GM15510 (cell line): ENCODE measurements around the gene TALDO1.

ENCODE experiments used
- POLR2A ChIP-seq: IDR thresholded peaks from 3 replicates; pipeline ENCODE4 v1.6.1; 2011; ENCODE audit warnings: borderline replicate concordance; ENCODE audit not compliant: insufficient read length; ENCODE audit errors: extremely low read depth

Gene TALDO1

DNA sequence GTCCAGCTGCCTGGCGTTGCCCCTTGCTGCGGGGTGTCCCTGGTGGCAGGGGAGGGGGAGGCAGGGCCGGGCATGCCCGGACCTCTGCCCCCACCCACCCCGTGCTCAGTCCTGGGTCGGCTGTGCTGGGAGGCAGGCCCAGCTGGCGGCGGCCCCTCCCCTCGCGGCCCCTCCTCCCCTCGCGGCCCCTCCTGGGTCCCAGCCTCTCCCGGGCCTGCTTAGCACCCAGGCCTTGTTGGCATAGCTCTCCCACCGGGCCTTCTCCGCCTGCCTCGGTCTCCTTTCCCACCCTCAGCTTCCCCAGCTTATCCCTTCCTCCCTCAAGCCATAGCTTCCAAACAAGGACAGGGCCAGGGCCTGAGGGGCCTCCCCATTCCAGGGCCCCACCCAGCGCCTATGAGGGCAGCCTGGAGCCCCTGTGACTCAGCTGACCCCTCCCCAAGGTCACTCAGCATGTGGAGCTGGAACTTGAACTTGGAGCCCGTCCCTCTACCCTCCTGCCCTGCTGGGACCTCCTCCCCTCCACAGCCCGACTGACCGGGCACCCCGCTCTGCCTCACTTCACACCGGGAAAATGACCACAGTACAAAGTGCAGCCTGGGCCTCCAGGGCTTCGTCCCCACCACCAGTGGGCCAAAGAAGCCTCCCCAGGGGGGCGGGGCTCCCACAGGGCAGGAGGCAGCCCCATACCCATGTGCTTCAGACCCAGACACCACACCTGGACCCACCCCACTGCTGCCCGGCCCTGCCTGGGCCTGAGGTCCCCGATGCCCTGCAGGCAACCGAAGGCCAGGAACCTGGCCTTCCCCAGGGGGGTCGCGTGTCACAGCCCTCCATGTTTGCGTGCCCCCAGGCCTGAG, 40.1 kb upstream of the TALDO1 start:
- TF ChIP-seq POLR2A, result no peak

DNA sequence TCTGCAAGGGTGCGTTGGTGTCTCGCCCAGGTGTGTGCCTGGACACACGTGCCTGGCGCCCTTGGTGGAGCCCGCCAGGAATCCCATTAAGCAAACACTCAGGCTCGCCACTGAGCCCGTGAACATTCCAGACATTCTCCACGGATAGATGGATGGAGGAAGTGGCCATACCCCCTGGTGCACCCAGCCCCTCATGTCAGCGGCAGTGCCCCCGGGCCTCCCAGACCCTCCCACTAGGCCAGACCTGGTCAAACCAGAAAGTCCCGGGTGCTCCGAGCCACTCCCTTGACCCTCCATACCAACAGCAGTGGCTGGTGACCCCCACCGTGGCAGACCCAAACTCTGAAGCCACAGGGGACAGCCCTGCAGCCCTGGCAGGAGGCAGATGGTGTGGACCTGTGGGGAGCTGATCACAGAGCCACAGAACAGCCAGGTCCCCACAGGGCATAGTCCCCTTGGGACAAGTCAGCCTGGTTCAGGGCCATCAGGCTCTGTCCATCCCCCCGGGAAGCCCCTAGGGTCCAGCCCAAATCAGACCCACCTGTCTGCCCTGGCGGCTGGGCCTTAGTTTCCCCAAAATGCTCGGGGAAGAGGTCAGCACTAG, 39.3 kb upstream of the TALDO1 start:
- no peak for TF ChIP-seq POLR2A

DNA sequence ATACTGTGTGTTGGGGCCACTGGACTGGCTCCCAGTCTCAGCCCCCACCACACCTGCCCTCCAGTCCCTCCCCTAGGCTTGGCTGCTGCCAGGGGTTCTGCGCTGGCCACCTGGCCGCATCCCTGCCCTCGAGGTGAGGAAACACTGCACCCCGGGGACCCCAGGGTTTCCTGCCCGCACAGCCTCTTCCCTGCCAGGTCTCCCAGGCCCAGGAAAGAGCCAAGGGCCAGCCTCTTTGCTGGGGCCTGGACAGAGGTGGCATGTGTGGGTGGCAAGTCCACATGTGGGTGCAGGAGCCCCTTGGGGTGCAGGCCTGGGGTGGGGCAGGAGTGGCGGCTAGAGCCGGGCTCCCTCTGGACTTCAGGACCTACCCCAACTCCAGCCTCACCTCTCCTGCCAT, 38.8 kb upstream of the TALDO1 start:
- no peak for TF ChIP-seq POLR2A

DNA sequence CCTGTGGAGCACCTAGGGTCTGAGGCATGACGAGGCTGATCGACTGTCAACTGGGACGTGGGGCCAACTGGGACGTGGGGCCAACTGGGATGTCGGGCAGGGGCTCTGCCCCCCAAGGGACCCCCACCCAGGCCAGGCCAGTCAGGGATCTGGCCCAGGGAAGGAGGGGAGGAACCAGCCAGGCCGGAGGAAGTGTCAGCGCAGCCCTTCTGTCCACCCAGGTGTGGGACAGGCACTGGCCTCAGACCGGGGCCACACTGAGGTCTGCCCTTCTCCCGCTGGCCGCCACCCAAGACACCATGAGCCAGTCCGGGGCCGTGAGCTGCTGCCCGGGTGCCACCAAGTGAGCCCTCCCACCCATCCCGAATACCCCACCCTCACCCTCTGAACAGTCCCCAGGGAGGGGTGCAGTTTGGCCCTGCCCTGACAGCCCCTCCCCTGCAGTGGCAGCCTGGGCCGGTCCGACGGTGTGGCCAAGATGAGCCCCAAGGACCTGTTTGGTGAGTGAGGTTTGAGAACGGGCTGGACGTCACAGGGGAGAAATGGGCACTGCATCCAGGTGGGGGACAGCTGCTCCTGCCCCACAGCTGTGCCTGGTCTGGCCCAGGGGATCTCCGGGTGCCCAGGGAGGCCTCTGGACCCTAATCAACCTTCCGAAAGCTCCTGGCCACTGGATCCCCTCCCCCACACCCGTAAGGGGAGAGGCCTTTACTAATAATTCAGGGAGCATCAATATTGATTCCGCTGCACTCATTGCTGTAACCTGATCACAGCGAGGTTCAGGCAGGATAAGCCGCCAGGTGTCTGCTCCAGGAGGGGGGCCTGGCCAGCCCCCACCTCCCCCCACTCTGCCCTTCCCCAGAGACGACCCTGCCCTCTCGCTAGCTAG, 37.9 kb upstream of the TALDO1 start:
- no peak for TF ChIP-seq POLR2A

DNA sequence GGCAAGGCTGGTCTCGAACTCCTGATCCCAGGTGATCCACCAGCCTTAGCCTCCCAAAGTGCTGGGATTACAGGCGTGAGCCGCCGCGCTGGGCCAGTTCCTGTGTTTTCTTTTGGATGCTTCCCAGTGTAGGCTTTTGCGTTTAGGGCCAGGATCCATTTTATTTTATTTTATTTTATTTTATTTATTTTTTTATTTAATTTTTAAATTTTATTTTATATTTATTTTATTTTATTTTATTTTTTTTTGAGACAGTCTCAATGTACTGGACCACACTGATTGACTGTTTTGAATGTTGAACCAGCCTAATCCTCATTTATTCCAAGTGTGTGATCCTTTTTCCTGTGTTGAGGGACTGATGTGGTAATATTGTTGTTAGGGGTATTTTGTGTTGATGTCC, 32.8 kb upstream of the TALDO1 start:
- TF ChIP-seq POLR2A, result no peak

DNA sequence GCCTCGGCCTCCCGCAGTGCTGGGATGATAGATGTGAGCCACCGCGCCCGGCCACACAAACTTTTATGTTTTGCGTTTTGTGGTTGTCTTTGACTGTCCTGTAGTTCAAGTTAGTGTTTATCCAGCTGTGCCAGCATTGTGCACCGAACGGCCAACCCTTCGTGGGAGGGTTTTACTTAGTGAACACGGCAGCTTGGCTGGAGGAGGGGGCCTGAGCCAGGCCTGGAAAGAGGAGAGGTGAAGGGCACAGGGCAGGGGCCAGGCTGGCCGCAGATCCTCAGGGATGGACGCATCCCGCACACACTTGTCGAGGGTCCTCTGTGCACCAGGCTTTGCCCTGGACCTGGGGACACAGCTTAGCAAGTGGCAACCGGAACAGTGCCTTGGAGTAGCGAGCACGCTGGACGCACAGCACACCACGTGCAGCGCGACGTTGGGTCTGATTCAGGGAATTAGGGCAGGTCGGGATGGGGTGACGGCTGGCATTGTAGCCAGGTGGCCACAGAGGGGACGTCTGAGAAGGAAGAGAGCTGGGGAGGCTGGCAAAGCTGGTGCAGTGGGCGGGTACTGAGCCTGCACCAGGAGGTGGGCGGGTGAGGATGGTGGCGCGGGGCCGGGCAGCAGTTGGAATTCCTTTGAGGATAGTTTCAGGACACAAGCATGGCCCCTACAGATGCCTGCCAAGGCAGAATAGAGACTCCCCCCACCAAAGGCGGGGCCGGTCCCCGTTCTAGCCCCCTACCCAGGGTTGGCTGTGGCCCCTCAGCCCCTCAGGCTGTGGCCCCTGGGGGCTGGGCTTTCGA, 27.8 kb upstream of the TALDO1 start:
- no peak for TF ChIP-seq POLR2A

DNA sequence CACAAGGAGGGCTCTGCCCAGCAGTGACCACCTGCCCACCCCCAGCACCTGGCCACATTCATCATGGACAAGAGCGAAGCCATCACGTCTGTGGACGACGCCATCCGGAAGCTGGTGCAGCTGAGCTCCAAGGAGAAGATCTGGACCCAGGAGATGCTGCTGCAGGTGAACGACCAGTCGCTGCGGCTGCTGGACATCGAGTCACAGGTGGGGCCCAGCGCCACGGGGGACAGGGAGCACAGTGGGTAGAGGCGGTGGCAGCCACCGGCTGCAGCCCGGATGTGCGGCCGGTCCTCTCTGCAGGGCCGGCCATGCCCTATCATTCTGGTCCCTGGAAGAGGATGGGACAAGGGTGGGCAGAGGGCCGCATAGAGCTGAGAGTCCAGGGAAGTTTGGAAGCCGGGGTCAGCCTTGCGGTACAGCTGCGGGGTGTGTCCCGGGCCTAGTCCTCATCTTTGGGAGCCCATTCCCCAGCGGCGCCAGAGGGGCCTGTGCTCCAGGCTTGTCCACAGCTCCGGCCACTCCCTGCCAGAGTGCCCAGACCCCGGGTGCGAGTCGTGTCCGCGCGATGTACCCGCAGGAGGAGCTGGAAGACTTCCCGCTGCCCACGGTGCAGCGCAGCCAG, 27.1 kb upstream of the TALDO1 start:
- TF ChIP-seq POLR2A, result no peak

DNA sequence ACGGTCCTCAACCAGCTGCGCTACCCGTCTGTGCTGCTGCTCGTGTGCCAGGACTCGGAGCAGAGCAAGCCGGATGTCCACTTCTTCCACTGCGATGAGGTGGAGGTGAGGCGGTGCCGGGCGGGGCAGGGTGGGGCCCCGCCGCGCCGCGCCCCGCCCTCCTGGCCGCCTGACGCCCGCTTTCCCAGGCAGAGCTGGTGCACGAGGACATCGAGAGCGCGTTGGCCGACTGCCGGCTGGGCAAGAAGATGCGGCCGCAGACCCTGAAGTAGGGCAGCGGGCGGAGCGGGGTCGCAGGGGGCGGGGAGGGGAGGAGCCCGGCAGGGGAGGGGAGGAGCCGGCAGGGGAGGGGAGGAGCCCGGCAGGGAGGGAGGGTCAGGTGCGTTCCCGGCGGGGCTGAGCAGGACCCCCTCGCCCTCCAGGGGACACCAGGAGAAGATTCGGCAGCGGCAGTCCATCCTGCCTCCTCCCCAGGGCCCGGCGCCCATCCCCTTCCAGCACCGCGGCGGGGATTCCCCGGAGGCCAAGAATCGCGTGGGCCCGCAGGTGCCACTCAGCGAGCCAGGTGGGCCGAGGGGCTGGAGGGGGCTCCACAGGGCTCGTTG, 26.5 kb upstream of the TALDO1 start:
- no peak for TF ChIP-seq POLR2A

DNA sequence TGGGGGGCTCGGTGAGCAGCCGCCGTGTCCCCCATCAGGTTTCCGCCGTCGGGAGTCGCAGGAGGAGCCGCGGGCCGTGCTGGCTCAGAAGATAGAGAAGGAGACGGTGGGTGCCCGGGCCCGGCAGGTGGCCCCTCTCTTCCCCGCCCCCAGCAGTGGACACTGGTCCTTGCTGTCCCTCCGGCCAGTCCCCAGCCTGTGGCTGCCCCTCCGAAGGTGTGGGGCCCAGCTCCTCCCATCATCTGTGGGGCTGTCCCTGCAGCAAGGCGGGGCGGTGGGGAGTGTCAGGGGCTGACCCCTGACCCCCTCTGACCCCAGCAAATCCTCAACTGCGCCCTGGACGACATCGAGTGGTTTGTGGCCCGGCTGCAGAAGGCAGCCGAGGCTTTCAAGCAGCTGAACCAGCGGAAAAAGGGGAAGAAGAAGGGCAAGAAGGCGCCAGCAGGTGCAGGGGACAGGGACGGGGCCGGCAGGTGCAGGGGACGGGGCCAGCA, 26.0 kb upstream of the TALDO1 start:
- TF ChIP-seq POLR2A, result no peak

DNA sequence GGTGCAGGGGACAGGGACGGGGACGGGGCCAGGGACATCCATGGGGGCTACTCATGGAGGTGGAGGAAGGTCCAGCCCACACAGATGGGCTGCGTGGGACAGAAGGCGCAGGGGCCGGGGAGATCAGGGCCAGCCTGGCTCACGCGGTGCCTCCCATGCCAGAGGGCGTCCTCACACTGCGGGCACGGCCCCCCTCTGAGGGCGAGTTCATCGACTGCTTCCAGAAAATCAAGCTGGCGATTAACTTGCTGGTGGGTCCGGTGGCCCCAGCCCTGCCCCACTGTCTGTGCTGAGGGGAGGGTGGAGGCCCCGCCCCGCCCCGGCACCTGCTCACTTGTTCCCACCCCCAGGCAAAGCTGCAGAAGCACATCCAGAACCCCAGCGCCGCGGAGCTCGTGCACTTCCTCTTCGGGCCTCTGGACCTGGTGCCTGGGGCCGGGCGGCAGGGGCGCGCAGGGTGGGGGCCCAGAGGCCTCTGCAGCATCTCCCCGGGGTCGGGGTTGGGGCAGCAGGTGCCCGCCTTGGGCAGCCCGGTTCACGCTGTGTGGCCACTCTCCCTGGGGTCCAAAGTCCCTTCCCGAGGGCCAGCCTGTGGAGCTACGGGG, 25.4 kb upstream of the TALDO1 start:
- no peak for TF ChIP-seq POLR2A

DNA sequence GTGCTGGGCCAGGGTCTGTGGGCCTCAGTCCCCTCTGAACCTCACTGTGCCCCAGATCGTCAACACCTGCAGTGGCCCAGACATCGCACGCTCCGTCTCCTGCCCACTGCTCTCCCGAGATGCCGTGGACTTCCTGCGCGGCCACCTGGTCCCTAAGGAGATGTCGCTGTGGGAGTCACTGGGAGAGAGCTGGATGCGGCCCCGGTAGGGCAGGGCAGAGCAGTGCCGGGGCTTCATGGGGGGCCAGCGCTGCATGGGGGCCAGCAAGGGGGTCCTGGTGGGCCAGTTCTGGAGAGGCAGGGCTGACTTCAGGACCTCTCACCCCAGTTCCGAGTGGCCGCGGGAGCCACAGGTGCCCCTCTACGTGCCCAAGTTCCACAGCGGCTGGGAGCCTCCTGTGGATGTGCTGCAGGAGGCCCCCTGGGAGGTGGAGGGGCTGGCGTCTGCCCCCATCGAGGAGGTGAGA, 24.9 kb upstream of the TALDO1 start:
- no peak for TF ChIP-seq POLR2A

DNA sequence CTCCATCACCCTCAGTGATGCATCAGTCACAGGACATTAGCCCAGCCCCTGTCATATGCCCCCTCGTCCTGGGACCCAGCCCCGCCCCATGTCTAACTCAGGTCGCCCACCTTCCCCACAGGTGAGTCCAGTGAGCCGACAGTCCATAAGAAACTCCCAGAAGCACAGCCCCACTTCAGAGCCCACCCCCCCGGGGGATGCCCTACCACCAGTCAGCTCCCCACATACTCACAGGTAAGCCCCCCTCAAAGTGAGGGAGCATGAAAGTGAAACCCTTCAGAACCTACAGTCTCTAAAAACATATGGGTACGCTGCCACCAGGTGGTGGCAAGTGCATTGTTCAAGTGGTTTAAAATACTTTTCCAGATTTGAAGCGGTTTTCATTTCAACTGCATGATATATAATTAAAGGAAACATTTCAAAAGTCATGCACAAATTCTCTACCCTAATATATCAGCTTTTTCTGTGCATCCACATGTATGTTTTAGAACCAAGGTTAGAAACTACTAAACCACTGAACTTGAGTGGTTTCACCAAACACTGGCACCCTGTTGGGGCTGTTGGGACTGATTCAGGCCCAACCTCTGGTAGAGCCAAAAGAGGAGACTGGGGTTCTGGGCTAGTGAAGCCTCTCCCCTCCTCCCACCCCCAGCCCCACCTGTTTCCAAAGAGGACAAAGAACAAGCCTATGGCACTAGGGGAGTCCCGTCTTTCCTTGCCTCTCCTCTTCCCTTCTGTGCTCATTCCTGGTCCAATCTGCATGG, 24.0 kb upstream of the TALDO1 start:
- TF ChIP-seq POLR2A, result no peak

DNA sequence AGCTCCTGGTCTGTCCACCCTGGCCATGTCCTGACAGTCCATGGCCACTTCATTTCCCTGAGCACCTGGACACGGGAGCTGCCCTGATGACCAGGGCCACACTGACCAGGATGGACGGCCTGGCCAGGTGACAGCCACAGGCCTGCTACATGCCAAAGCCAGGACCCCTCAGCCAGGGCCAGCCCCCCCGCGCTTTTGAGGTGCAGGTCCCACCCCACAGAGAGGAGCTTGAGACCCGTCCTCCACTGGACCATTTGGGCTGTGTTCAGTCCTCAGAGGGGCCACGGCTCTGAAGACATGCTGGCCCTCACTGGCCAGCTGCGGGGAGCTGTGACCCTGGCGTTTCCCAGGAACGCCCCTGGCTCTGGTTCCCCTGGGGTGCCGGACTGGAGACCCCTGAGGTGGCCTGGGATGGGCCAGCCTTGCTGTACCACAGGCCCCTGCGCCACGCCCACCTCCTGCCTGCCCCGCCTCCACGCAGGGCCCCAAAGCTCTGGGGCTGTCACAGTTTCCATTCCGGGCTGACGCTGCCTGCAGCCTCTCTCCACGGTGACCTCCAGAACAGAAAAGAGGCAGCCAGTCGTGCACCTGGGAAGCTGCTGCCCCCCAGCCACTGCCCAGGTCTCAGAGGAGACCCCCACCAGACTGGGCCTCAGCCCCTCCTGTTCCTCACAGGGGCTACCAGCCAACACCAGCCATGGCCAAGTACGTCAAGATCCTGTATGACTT, 23.1 kb upstream of the TALDO1 start:
- TF ChIP-seq POLR2A, result no peak
